Smooth muscle cell (in vitro differentiated cells): ENCODE measurements around the gene SMIM33. TPM values are rescaled to one million over a fixed set of nuclear protein-coding genes. Genes with fewer than 3 reads are reported as not detected.

ENCODE experiments used
- DNase-seq: peaks from one replicate; lab custom pipeline; 2025; ENCODE audit not compliant: unreplicated experiment; lab: John Stamatoyannopoulos, UW
- H2AFZ ChIP-seq: fragments of 200-600 bp; sonication (generic); 2 replicates; pipeline ENCODE4 v1.6.0; 2016; ENCODE audit warnings: antibody characterized with exemption, low read depth, mild to moderate bottlenecking
- H3F3A ChIP-seq: fragments of 200-600 bp; sonication (generic); 2 replicates; pipeline ENCODE4 v1.6.0; 2017; ENCODE audit warnings: antibody characterized with exemption, low read depth
- H3K27ac ChIP-seq: fragments of 200-600 bp; sonication (generic); 2 replicates; pipeline ENCODE4 v1.5.1; 2016; ENCODE audit warnings: low read depth, mild to moderate bottlenecking
- H3K27me3 ChIP-seq: fragments of 200-600 bp; sonication (generic); 2 replicates; pipeline ENCODE4 v1.6.1; 2016; ENCODE audit warnings: low read depth, mild to moderate bottlenecking
- H3K36me3 ChIP-seq: fragments of 200-600 bp; sonication (generic); 2 replicates; pipeline ENCODE4 v1.5.1; 2016; ENCODE audit warnings: low read depth
- H3K4me1 ChIP-seq: fragments of 200-600 bp; sonication (generic); 2 replicates; pipeline ENCODE4 v1.5.1; 2016; ENCODE audit warnings: low read depth
- H3K4me2 ChIP-seq: fragments of 200-600 bp; sonication (generic); 2 replicates; pipeline ENCODE4 v1.6.0; 2016; ENCODE audit warnings: mild to moderate bottlenecking
- H3K4me3 ChIP-seq: fragments of 200-600 bp; sonication (generic); 2 replicates; pipeline ENCODE4 v1.5.1; 2016; ENCODE audit warnings: mild to moderate bottlenecking
- H3K79me2 ChIP-seq: fragments of 200-600 bp; sonication (generic); 2 replicates; pipeline ENCODE4 v1.6.0; 2016; ENCODE audit warnings: low read depth, mild to moderate bottlenecking
- H3K9ac ChIP-seq: fragments of 200-600 bp; sonication (generic); 2 replicates; pipeline ENCODE4 v1.6.0; 2016; ENCODE audit warnings: low read depth
- H3K9me3 ChIP-seq: fragments of 200-600 bp; sonication (generic); replicated peaks from 2 replicates; pipeline ENCODE4 v1.5.1; 2016; ENCODE audit warnings: low read depth
- H4K20me1 ChIP-seq: fragments of 200-600 bp; sonication (generic); 2 replicates; pipeline ENCODE4 v1.6.0; 2016; ENCODE audit warnings: low read depth
- WGBS: methylation state at CpG from one replicate; pipeline ENCODE4 v1.1.7; 2016; ENCODE audit warnings: low lambda C conversion rate; 5-methylcytosine and 5-hydroxymethylcytosine counted together
- polyA plus RNA-seq: library from polyadenylated mRNA; unstranded; fragments of >200 nt; fragmentation: Nextera tagmentation; extraction: Ambion mirVana; gene quantifications from 2 replicates; pipeline ENCODE4 v1.2.1, GENCODE V29; 2016
- total RNA-seq: library from RNA; depleted of rRNA; stranded (reverse); fragments of >200 nt; gene quantifications from 2 replicates; pipeline ENCODE4 v1.2.3, GENCODE V29; 2014
- TF ChIP-seq, protein P1 (sequence below): fragments of 200-600 bp; sonication (generic); IDR thresholded peaks from 2 replicates; pipeline ENCODE4 v1.5.1; 2017; ENCODE audit warnings: borderline replicate concordance, mild to moderate bottlenecking, antibody characterized with exemption; ENCODE audit not compliant: insufficient read depth, poor library complexity, severe bottlenecking

Gene SMIM33
- total and polyA plus RNA-seq, 2 experiments from 2014 or later: not detected

DNA sequence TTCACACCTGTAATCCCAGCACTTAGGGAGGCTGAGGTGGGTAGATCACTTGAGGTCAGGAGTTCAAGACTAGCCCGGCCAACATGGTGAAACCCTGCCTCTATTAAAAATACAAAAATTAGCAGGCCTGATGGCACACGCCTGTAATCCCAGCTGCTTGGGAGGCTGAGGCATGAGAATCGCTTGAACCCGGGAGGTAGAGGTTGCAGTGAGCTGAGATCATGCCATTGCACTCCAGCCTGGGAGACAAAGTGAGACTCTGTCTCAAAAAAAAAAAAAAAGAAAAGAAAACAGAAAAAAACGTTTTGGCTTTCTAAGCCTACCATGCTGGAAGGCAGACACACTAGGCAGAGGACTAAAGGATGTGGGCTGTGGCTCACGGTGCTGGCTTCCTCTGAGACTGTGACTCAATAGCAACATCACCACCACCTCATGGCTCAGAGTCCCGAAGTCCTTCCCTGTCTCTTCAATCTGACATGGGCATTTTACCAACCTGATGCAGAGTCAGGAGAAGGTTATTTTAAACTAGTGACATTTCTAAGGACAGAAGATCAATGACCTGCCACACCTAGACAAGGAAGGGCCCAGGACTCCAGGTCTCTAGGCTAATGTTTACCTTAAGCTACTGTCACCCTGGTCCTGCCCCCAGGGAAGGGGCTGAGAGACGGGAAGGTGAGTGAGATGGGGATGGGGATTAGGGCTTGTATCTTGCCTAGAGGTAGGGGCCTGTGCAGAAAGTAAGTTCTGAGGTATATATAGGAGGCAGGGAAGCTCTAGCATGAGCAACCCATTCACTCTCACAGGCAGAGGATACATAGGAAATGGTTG, 12.0 kb upstream of the SMIM33 start:
- H3K9me3 ChIP-seq: no peaks in the 10 kb centered on the region

DNA sequence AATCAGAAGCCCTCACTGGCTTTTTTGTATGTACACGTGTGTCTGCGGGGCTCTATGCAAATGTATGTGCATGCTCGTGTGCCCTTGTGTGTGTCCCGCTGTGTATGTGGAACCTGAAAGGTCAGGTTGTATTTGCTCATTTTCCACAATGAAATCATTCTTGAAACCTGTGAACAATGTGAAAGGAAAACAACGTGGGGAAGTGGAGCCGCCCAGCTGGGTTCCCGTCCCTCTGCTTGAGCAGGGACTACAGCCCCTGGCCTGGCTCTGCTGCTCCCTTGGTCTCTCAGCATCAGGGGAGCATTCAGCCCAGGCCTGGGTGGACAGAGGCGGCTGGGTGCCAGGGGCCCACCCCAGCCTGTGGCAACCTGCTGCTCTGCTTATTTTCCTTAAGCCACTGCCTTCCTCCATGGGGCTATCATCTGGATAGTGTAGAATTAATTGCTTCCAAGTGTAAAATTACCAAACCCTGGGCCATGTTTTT, 11.3 kb upstream of the SMIM33 start:
- no peak overlapping the region for H3K4me2 ChIP-seq
- no peaks in the 10 kb centered on the region for H3K36me3 ChIP-seq
- H4K20me1 ChIP-seq: no peaks in the 10 kb centered on the region
- no peaks in the 10 kb centered on the region for H3K9me3 ChIP-seq
- H3K27me3 ChIP-seq: no peaks in the 10 kb centered on the region
- H3K9ac ChIP-seq: no peak overlapping the region
- H2AFZ ChIP-seq: peak overlapping the region; percentile 64
- TF ChIP-seq, protein P1, sequence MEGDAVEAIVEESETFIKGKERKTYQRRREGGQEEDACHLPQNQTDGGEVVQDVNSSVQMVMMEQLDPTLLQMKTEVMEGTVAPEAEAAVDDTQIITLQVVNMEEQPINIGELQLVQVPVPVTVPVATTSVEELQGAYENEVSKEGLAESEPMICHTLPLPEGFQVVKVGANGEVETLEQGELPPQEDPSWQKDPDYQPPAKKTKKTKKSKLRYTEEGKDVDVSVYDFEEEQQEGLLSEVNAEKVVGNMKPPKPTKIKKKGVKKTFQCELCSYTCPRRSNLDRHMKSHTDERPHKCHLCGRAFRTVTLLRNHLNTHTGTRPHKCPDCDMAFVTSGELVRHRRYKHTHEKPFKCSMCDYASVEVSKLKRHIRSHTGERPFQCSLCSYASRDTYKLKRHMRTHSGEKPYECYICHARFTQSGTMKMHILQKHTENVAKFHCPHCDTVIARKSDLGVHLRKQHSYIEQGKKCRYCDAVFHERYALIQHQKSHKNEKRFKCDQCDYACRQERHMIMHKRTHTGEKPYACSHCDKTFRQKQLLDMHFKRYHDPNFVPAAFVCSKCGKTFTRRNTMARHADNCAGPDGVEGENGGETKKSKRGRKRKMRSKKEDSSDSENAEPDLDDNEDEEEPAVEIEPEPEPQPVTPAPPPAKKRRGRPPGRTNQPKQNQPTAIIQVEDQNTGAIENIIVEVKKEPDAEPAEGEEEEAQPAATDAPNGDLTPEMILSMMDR: no peak
- H3K79me2 ChIP-seq: no peaks in the 10 kb centered on the region
- H3K27ac ChIP-seq: no peak overlapping the region
- no peaks in the 10 kb centered on the region for H3F3A ChIP-seq
- DNase-seq: no peak
- WGBS: 89% methylated on average over 8 of the region's 8 CpGs
- no peak overlapping the region for H3K4me3 ChIP-seq
- no peaks in the 10 kb centered on the region for H3K4me1 ChIP-seq

More for the DNA sequence above, 12.0 kb upstream of the SMIM33 start:
- H3K4me2 ChIP-seq: no peak overlapping the region
- H2AFZ ChIP-seq: peak overlapping the region; percentile 64
- TF ChIP-seq, protein P1: no peak
- H3K79me2 ChIP-seq: no peaks in the 10 kb centered on the region
- no peaks in the 10 kb centered on the region for H3K4me1 ChIP-seq
- H4K20me1 ChIP-seq: no peaks in the 10 kb centered on the region
- no peaks in the 10 kb centered on the region for H3F3A ChIP-seq
- no peak overlapping the region for H3K9ac ChIP-seq
- no peak overlapping the region for H3K4me3 ChIP-seq
- DNase-seq: no peak
- no peaks in the 10 kb centered on the region for H3K27me3 ChIP-seq
- H3K36me3 ChIP-seq: no peaks in the 10 kb centered on the region
- H3K27ac ChIP-seq: peak overlapping the region; percentile 55
- WGBS: 55% methylated on average over 8 of the region's 8 CpGs

DNA sequence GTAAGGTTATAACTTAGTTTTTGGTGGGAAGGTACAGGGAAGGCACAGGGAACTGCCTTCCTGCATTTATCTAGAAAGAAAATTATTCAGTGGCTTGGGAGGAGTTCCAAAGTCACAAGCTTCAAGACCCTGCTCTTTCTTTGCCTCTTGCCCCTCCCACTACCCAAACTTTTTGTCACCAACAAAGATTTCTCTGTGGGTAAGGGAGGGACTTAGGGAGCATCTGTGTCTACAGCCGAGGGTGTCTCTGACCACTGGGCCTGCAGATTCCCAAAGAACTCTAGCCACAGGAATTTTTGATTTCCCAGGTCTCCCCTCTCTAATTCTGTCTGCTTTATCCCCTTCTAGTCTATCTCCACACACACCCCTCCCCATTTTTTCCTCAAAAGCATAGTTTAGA, 10.3 kb upstream of the SMIM33 start:
- WGBS: 29% methylated on average over 1 of the region's 1 CpG
- Histone ChIP-seq H3K9ac (no peak overlapping the region), H3K4me2 (no peak overlapping the region), H3K4me3 (no peak overlapping the region), H3K4me1 (no peaks in the 10 kb centered on the region), H3K27ac (peak overlapping the region; percentile 35), H3K9me3 (no peaks in the 10 kb centered on the region), H3F3A (no peaks in the 10 kb centered on the region), H3K79me2 (no peaks in the 10 kb centered on the region), H2AFZ (no peak overlapping the region), H4K20me1 (no peaks in the 10 kb centered on the region), H3K36me3 (no peaks in the 10 kb centered on the region), H3K27me3 (no peaks in the 10 kb centered on the region)
- TF ChIP-seq, protein P1: no peak
- DNase-seq: no peak
